IMR-90 (cell line): Measurements from ENCODE around the gene ACACA. TPM values are rescaled to one million over a fixed set of nuclear protein-coding genes. Genes with fewer than 3 reads are reported as not detected.

Experiments used
- ATAC-seq: fragments of 200-7000 bp; cut with Tn5 transposase; 2 replicates; pipeline ENCODE4 v1.9.1; 2020; ENCODE audit warnings: low read depth, mild to moderate bottlenecking, moderate library complexity
- BruUV-seq: library from RNA; stranded (reverse); fragments of 400-500 nt; replicated peaks from 2 replicates; lab custom pipeline; 2021; lab: Mats Ljungman, UMichigan
- CTCF ChIA-PET: fragments of 300-600 bp; formaldehyde crosslinking; extraction: SDS; loops from one replicate; lab custom pipeline; 2021; ENCODE audit warnings: antibody characterized with exemption; lab: Yijun Ruan, JAX
- POLR2A ChIA-PET: fragments of 300-600 bp; sonication (Branson Sonifier 250); formaldehyde crosslinking; loops from one replicate; lab custom pipeline; 2022; ENCODE audit warnings: antibody characterized with exemption; ENCODE audit not compliant: unreplicated experiment; lab: Charles Lee
- DNase-seq: peaks from one replicate; pipeline ENCODE4 v3.0.0; 2013
- H2AFZ ChIP-seq: replicated peaks from 2 replicates; pipeline ENCODE3; 2013; ENCODE audit warnings: low read length, mild to moderate bottlenecking; ENCODE audit not compliant: poor library complexity
- H2AK5ac ChIP-seq: 2 replicates; pipeline ENCODE4 v1.6.1; 2013; ENCODE audit warnings: low read depth, low read length, inconsistent platforms
- H2AK9ac ChIP-seq: replicated peaks from 2 replicates; pipeline ENCODE3; 2013; ENCODE audit warnings: mild to moderate bottlenecking, low read depth, low read length, moderate library complexity; ENCODE audit not compliant: poor library complexity
- H2BK120ac ChIP-seq: 2 replicates; pipeline ENCODE4 v1.6.1; 2013; ENCODE audit warnings: low read depth, low read length, inconsistent platforms
- H2BK15ac ChIP-seq: 3 replicates; pipeline ENCODE4 v1.6.1; 2013; ENCODE audit warnings: low read depth, low read length, inconsistent platforms
- H2BK20ac ChIP-seq: 2 replicates; pipeline ENCODE4 v1.6.1; 2013; ENCODE audit warnings: low read depth, mild to moderate bottlenecking, inconsistent platforms, low read length, moderate library complexity
- H2BK5ac ChIP-seq: 2 replicates; pipeline ENCODE4 v1.6.1; 2013; ENCODE audit warnings: mild to moderate bottlenecking, low read depth, low read length, inconsistent platforms; ENCODE audit not compliant: poor library complexity, severe bottlenecking
- H3K14ac ChIP-seq: replicated peaks from 2 replicates; pipeline ENCODE4 v1.6.1; 2013; ENCODE audit warnings: low read depth, low read length, inconsistent platforms
- H3K18ac ChIP-seq: 2 replicates; pipeline ENCODE4 v1.6.1; 2013; ENCODE audit warnings: low read depth, low read length, control low read depth
- H3K23ac ChIP-seq: 2 replicates; pipeline ENCODE4 v1.6.1; 2013; ENCODE audit warnings: low read depth, low read length, inconsistent platforms
- H3K27ac ChIP-seq: 2 replicates; pipeline ENCODE4 v1.5.1; 2013; ENCODE audit warnings: mild to moderate bottlenecking, control low read depth, low read length; ENCODE audit not compliant: insufficient read depth
- H3K27me3 ChIP-seq: 2 replicates; pipeline ENCODE4 v1.6.1; 2013; ENCODE audit warnings: low read length; ENCODE audit not compliant: control insufficient read depth, insufficient read depth
- H3K36me3 ChIP-seq: 2 replicates; pipeline ENCODE4 v1.6.1; 2013; ENCODE audit warnings: low read length, mixed read lengths; ENCODE audit not compliant: control insufficient read depth, insufficient read depth
- H3K4ac ChIP-seq: 2 replicates; pipeline ENCODE4 v1.6.1; 2013; ENCODE audit warnings: low read depth, low read length, inconsistent platforms
- H3K4me1 ChIP-seq: 2 replicates; pipeline ENCODE4 v1.6.1; 2013; ENCODE audit warnings: low read length, mixed read lengths; ENCODE audit not compliant: control insufficient read depth, insufficient read depth
- H3K4me2 ChIP-seq: 2 replicates; pipeline ENCODE4 v1.6.1; 2013; ENCODE audit warnings: low read depth, mild to moderate bottlenecking, control low read depth, low read length, moderate library complexity
- H3K4me3 ChIP-seq: 2 replicates; pipeline ENCODE4 v1.5.1; 2013; ENCODE audit warnings: low read depth, mild to moderate bottlenecking, control low read depth, low read length, moderate library complexity; ENCODE audit not compliant: insufficient read depth
- H3K56ac ChIP-seq: 2 replicates; pipeline ENCODE4 v1.6.1; 2013; ENCODE audit warnings: low read length, inconsistent platforms; ENCODE audit not compliant: insufficient read depth; ENCODE audit errors: extremely low read depth
- H3K79me1 ChIP-seq, 2 experiments: 2 replicates each; pipeline ENCODE4 v1.6.1; 2013; ENCODE audit warnings: low read length in 2 of 2, inconsistent platforms in 1 of 2, low read depth in 1 of 2
- H3K9ac ChIP-seq: 2 replicates; pipeline ENCODE4 v1.6.1; 2013; ENCODE audit warnings: low read depth, low read length, control low read depth
- H3K9me1 ChIP-seq: 2 replicates; pipeline ENCODE4 v1.6.1; 2013; ENCODE audit warnings: low read length, inconsistent platforms; ENCODE audit not compliant: insufficient read depth
- H3K9me3 ChIP-seq: 2 replicates; pipeline ENCODE4 v1.6.1; 2013; ENCODE audit warnings: low read length; ENCODE audit not compliant: control insufficient read depth, insufficient read depth
- H4K20me1 ChIP-seq: 2 replicates; pipeline ENCODE4 v1.6.1; 2013; ENCODE audit warnings: low read length, inconsistent platforms; ENCODE audit not compliant: insufficient read depth
- H4K5ac ChIP-seq: 2 replicates; pipeline ENCODE4 v1.6.1; 2013; ENCODE audit warnings: mild to moderate bottlenecking, low read depth, low read length, control low read depth
- H4K8ac ChIP-seq, 2 experiments: 2 replicates each; pipeline ENCODE4 v1.6.1; 2013; ENCODE audit warnings: low read depth in 2 of 2, low read length in 2 of 2, control low read depth in 1 of 2, inconsistent platforms in 1 of 2
- H4K91ac ChIP-seq: 2 replicates; pipeline ENCODE4 v1.6.1; 2013; ENCODE audit warnings: low read depth, low read length, inconsistent platforms; ENCODE audit not compliant: insufficient read depth
- FOS ChIP-seq: fragments of 150-350 bp; IDR thresholded peaks from 2 replicates; pipeline ENCODE4 v1.6.1; 2016; ENCODE audit warnings: low read depth, low read length
- MAFK ChIP-seq: IDR thresholded peaks from 2 replicates; pipeline ENCODE4 v1.6.1; 2012; ENCODE audit warnings: low read depth, low read length, improper control_type of control experiment
- RAD21 ChIP-seq: IDR thresholded peaks from 2 replicates; pipeline ENCODE4 v1.6.1; 2012; ENCODE audit warnings: low read length, improper control_type of control experiment
- RCOR1 ChIP-seq: IDR thresholded peaks from 2 replicates; pipeline ENCODE4 v1.6.1; 2012; ENCODE audit warnings: mild to moderate bottlenecking, low read length, improper control_type of control experiment; ENCODE audit not compliant: insufficient replicate concordance
- SMC3 ChIP-seq: fragments of 150-350 bp; IDR thresholded peaks from 2 replicates; pipeline ENCODE4 v1.6.1; 2016; ENCODE audit warnings: low read depth, mild to moderate bottlenecking, antibody characterized with exemption, low read length, moderate library complexity
- USF2 ChIP-seq: fragments of 150-350 bp; IDR thresholded peaks from 2 replicates; pipeline ENCODE4 v1.6.1; 2017; ENCODE audit warnings: mild to moderate bottlenecking, antibody characterized with exemption, low read length, low read depth
- WGBS, 2 experiments: methylation state at CpG; one replicate each; pipeline versions ENCODE4 v1.1.5 to v1.1.7; 2013; ENCODE audit warnings: missing lambda C conversion rate in 2 of 2; ENCODE audit not compliant: insufficient read length in 1 of 2; ENCODE audit errors: extremely low coverage in 2 of 2; 5-methylcytosine and 5-hydroxymethylcytosine counted together
- dilution Hi-C: fragments of 300-500 bp; cut with HindIII; formaldehyde crosslinking; loops from one replicate; pipeline ENCODE4 v1.14.3; 2018; ENCODE audit warnings: low sequenced_read_pairs; ENCODE audit not compliant: unreplicated experiment
- in situ Hi-C: fragments of 300-500 bp; cut with MboI; formaldehyde crosslinking; loops from 3 replicates; pipeline ENCODE4 v1.14.3; 2019; ENCODE audit warnings: low sequenced_read_pairs, inconsistent platforms, mixed read lengths
- intact Hi-C: fragments of 100-400 bp; cut with micrococcal nuclease; formaldehyde crosslinking; loops from 2 replicates; pipeline ENCODE4 v1.10.0; 2022
- polyA plus RNA-seq, 3 experiments: library from polyadenylated mRNA; depleted of rRNA; stranded (reverse); fragments of >200 nt; gene quantifications; 2 replicates each; pipeline ENCODE4 v1.2.3, GENCODE V29; 2012; ENCODE audit warnings: low replicate concordance in 1 of 3
- total RNA-seq: library from RNA; depleted of rRNA; stranded (reverse); fragments of >200 nt; gene quantifications from 2 replicates; pipeline ENCODE4 v1.2.3, GENCODE V29; 2012

Gene ACACA
- total and polyA plus RNA-seq, 2 of the 4 experiments (the other 2 are of a cell fraction), result 21.3 to 39.1 TPM

DNA sequence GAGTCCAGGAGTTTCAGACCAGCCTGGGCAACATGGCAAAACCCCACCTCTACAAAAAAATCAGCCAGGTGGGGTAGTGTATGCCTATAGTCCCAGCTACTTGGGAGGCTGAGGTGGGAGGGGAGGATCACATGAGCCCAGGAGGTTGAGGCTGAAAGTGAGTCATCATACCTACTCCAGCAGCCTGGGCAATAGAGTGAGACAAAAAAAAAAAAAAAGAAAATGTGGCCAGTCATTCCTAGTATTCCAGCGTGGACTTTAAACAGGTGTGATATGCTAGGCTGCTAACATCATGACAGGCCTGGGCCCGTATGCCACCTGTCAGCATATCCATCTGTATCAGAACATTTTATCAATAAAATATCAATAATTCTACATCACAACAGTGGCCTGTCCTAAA lies 314.6 kb downstream of the ACACA start:
- peaks cover 28% of the 10 kb centered on the region for H3K36me3 ChIP-seq
- POLR2A ChIA-PET, result no interaction called here

More for the DNA sequence above, 314.6 kb downstream of the ACACA start:
- DNase-seq, result no peak
- Histone ChIP-seq H2BK20ac (no peak overlapping the region), H2AK9ac (no peak overlapping the region), H4K5ac (no peak overlapping the region), H3K9me1 (peaks cover 11% of the 10 kb centered on the region; the same call in 1 of the 2 replicates), H2BK15ac (no peak overlapping the region), H4K8ac (no peak overlapping the region), H3K4me3 (no peak overlapping the region), H3K4ac (no peak overlapping the region), H3K23ac (no peak overlapping the region), H2BK120ac (no peak overlapping the region), H2AFZ (no peak overlapping the region), H3K9ac (no peak overlapping the region), H3K4me2 (no peak overlapping the region), H3K27ac (no peak overlapping the region), H3K56ac (no peak overlapping the region), H3K4me1 (no peaks in the 10 kb centered on the region), H2AK5ac (no peak overlapping the region), H3K18ac (no peak overlapping the region), H3K27me3 (no peaks in the 10 kb centered on the region), H3K14ac (no peak overlapping the region), H4K20me1 (no peaks in the 10 kb centered on the region), H2BK5ac (no peak overlapping the region), H3K9me3 (no peaks in the 10 kb centered on the region), H3K79me1 (no peaks in the 10 kb centered on the region), H4K91ac (no peak overlapping the region)
- dilution Hi-C loops, result no loop called here
- ATAC-seq, result no peak
- no peak for TF ChIP-seq USF2
- TF ChIP-seq FOS, result no peak
- TF ChIP-seq RCOR1, result no peak
- TF ChIP-seq RAD21, result no peak
- no peak for TF ChIP-seq SMC3
- no peak for TF ChIP-seq MAFK
- BruUV-seq, result no TSS peak
- CTCF ChIA-PET, result interaction anchor here (1.3 kb wide), 1 partner anchor 9 kb away, joined by 3 read pairs; no protein-coding TSS in a partner anchor
- WGBS, 2 experiments, result no CpG with 5 or more reads among the region's 2 CpGs
- in situ Hi-C loops, result no loop called here
- intact Hi-C loops, result no loop called here
